ENCODE results near the gene FUNDC1.

DNA sequence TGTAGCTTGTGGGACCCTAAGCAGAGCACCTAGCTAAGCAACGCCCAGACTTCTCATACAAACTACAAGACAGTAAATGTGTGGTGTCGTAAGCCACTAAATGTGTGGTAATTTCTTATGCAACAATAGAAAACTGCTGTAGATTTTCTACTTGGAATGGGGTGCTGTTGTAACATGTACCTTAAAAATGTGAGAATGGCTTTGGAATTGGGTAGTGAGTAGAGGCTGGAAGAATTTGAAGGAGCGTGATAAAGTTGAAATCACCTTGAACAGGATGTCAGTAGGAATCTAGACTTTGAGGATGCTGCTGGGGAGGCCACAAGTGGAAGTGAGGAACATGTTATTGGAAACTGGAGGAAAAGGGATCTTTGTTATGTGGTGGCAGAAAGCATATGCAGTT lies 43.2 kb upstream of the FUNDC1 start:
- no peak for TF ChIP-seq EGR1 (IDR thresholded peaks at IDR 0.05; ENCODE audit: low read depth in 2 of 2)
- no peak for TF ChIP-seq SP1 (IDR thresholded peaks at IDR 0.05)
- TF ChIP-seq, protein P1, sequence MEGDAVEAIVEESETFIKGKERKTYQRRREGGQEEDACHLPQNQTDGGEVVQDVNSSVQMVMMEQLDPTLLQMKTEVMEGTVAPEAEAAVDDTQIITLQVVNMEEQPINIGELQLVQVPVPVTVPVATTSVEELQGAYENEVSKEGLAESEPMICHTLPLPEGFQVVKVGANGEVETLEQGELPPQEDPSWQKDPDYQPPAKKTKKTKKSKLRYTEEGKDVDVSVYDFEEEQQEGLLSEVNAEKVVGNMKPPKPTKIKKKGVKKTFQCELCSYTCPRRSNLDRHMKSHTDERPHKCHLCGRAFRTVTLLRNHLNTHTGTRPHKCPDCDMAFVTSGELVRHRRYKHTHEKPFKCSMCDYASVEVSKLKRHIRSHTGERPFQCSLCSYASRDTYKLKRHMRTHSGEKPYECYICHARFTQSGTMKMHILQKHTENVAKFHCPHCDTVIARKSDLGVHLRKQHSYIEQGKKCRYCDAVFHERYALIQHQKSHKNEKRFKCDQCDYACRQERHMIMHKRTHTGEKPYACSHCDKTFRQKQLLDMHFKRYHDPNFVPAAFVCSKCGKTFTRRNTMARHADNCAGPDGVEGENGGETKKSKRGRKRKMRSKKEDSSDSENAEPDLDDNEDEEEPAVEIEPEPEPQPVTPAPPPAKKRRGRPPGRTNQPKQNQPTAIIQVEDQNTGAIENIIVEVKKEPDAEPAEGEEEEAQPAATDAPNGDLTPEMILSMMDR (IDR thresholded peaks at IDR 0.05; ENCODE audit: low read depth, low read length, missing input control) = no peak
- TF ChIP-seq, protein P2, sequence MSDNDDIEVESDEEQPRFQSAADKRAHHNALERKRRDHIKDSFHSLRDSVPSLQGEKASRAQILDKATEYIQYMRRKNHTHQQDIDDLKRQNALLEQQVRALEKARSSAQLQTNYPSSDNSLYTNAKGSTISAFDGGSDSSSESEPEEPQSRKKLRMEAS (IDR thresholded peaks at IDR 0.05) = no peak
- TF ChIP-seq, protein P3, sequence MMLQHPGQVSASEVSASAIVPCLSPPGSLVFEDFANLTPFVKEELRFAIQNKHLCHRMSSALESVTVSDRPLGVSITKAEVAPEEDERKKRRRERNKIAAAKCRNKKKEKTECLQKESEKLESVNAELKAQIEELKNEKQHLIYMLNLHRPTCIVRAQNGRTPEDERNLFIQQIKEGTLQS (IDR thresholded peaks at IDR 0.05) = no peak
- no peak for TF ChIP-seq YY1 (IDR thresholded peaks at IDR 0.05)

Measured in liver (tissue), 3 donors.